Measurements from ENCODE around the gene RNF223. TPM values are rescaled to one million over a fixed set of nuclear protein-coding genes. Genes with fewer than 3 reads are reported as not detected.

RNF223 gene
- total RNA-seq, 4 donors from 2014 or later: 9.4 to 19.5 (median 10.5) TPM

GRCh38 chr1:1120096-1120495 lies 46.0 kb upstream of the RNF223 start:
- TF ChIP-seq CTCF (IDR thresholded peaks at IDR 0.05) (no peak), POLR2A (IDR thresholded peaks at IDR 0.05) (no peak)
- WGBS, 2 donors: 68 to 74% methylated on average over 15 to 16 of the region's 16 CpGs
- no peak overlapping the region for H3K4me3 ChIP-seq (ENCODE audit: low read depth, poor library complexity, severe bottlenecking)
- no peak for DNase-seq (ENCODE audit: low spot score in 2 of 2)
- intact Hi-C loops (cut with DNase I; ENCODE audit: low total_unique reads): loop anchor here (2.0 kb wide), 1 partner anchor 167 kb away; no protein-coding TSS in a partner anchor

GRCh38 chr1:1119272-1119890 lies 45.3 kb upstream of the RNF223 start:
- intact Hi-C loops (cut with DNase I; ENCODE audit: low total_unique reads): no loop called here
- no peak for DNase-seq (ENCODE audit: low spot score in 2 of 2)
- no peak overlapping the region for H3K4me3 ChIP-seq (ENCODE audit: low read depth, poor library complexity, severe bottlenecking)
- WGBS, 2 donors: 75 to 76% methylated on average over 20 of the region's 20 CpGs
- no peak for TF ChIP-seq POLR2A (IDR thresholded peaks at IDR 0.05)
- no peak for TF ChIP-seq CTCF (IDR thresholded peaks at IDR 0.05)

- TF ChIP-seq CTCF (IDR thresholded peaks at IDR 0.05) (no peak), POLR2A (IDR thresholded peaks at IDR 0.05) (no peak)
- no peak overlapping the region for H3K4me3 ChIP-seq (ENCODE audit: low read depth, poor library complexity, severe bottlenecking)
- DNase-seq (ENCODE audit: low spot score in 2 of 2): no peak
- 82 to 86% methylated on average over 11 of the region's 11 CpGs for WGBS, 2 donors
- intact Hi-C loops (cut with DNase I; ENCODE audit: low total_unique reads): no loop called here
Measured at GRCh38 chr1:1118876-1119220, 44.7 kb upstream of the RNF223 start.

GRCh38 chr1:1118011-1118875 lies 44.1 kb upstream of the RNF223 start:
- H3K4me3 ChIP-seq (ENCODE audit: low read depth, poor library complexity, severe bottlenecking): no peak overlapping the region
- 80 to 84% methylated on average over 29 to 33 of the region's 33 CpGs for WGBS, 2 donors
- TF ChIP-seq CTCF (IDR thresholded peaks at IDR 0.05): no peak
- TF ChIP-seq POLR2A (IDR thresholded peaks at IDR 0.05): no peak
- intact Hi-C loops (cut with DNase I; ENCODE audit: low total_unique reads): no loop called here
- DNase-seq (ENCODE audit: low spot score in 2 of 2): no peak

GRCh38 chr1:1117469-1117831 lies 43.3 kb upstream of the RNF223 start:
- intact Hi-C loops (cut with DNase I; ENCODE audit: low total_unique reads): no loop called here
- 77 to 79% methylated on average over 20 of the region's 20 CpGs for WGBS, 2 donors
- TF ChIP-seq CTCF (IDR thresholded peaks at IDR 0.05): no peak
- TF ChIP-seq POLR2A (IDR thresholded peaks at IDR 0.05): no peak
- no peak for DNase-seq (ENCODE audit: low spot score in 2 of 2)
- H3K4me3 ChIP-seq (ENCODE audit: low read depth, poor library complexity, severe bottlenecking): no peak overlapping the region

Data from lower leg skin (tissue), 4 donors.